Uterus (tissue), 2 donors: ENCODE results near the gene PAIP2.

Experiments
- POLR2A ChIP-seq, 2 donors: fragments of 450-650 bp; IDR thresholded peaks; one replicate each; pipeline ENCODE4 v1.6.1; 2016; ENCODE audit warnings: antibody characterized with exemption in 2 of 2, mild to moderate bottlenecking in 1 of 2, moderate library complexity in 1 of 2
- TF ChIP-seq, protein P1 (sequence below), 4 experiments: fragments of 200-600 bp in 2 of 4; fragments of 450-650 bp in 2 of 4; sonication (generic) in 2 of 4; IDR thresholded peaks; one replicate each; pipeline ENCODE4 v1.5.1; 2016 to 2019; ENCODE audit warnings: antibody characterized with exemption in 4 of 4, mild to moderate bottlenecking in 2 of 4, moderate library complexity in 1 of 4

DNA sequence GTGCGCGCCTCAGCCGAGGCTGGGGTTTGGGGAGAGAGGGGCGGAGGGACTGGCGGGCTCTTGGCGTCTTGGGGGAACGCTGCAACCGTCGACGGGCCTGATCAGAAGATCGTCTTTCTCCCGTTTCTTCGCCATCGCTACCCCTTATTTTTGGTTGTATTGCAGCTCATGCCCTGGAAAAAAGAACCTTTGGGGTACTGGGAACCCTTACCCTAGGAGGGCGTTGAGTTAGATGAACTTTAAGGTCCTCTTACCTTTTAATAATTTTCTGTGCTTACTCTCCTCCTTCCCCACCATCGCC, 719 bp downstream of the PAIP2 start:
- TF ChIP-seq, protein P1, sequence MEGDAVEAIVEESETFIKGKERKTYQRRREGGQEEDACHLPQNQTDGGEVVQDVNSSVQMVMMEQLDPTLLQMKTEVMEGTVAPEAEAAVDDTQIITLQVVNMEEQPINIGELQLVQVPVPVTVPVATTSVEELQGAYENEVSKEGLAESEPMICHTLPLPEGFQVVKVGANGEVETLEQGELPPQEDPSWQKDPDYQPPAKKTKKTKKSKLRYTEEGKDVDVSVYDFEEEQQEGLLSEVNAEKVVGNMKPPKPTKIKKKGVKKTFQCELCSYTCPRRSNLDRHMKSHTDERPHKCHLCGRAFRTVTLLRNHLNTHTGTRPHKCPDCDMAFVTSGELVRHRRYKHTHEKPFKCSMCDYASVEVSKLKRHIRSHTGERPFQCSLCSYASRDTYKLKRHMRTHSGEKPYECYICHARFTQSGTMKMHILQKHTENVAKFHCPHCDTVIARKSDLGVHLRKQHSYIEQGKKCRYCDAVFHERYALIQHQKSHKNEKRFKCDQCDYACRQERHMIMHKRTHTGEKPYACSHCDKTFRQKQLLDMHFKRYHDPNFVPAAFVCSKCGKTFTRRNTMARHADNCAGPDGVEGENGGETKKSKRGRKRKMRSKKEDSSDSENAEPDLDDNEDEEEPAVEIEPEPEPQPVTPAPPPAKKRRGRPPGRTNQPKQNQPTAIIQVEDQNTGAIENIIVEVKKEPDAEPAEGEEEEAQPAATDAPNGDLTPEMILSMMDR (IDR thresholded peaks at IDR 0.05): no peak
- TF ChIP-seq POLR2A (IDR thresholded peaks at IDR 0.05): no peak
